GM12878 (cell line): Measurements from ENCODE around the gene APOM. TPM values are rescaled to one million over a fixed set of nuclear protein-coding genes. Genes with fewer than 3 reads are reported as not detected.

Source experiments
- ATAC-seq: fragments of 200-7000 bp; cut with Tn5 transposase; 3 replicates; pipeline ENCODE4 v1.9.1; 2020; ENCODE audit warnings: mild to moderate bottlenecking, moderate library complexity
- BruUV-seq: library from RNA; stranded (reverse); fragments of 400-500 nt; replicated peaks from 2 replicates; lab custom pipeline; 2021; lab: Mats Ljungman, UMichigan
- CTCF ChIA-PET: fragments of 300-600 bp; sonication (Branson Sonifier 250); formaldehyde crosslinking; extraction: SDS; loops from one replicate; lab custom pipeline; 2021; ENCODE audit warnings: inconsistent platforms; lab: Yijun Ruan, JAX
- POLR2A ChIA-PET: fragments of 350-600 bp; formaldehyde crosslinking; extraction: SDS; loops from one replicate; lab custom pipeline; 2021; ENCODE audit warnings: inconsistent platforms; lab: Charles Lee
- RAD21 ChIA-PET: fragments of 300-600 bp; sonication (Branson Sonifier 250); formaldehyde crosslinking; loops from one replicate; lab custom pipeline; 2023; ENCODE audit warnings: antibody characterized with exemption; ENCODE audit not compliant: unreplicated experiment; lab: Charles Lee
- SMC1A ChIA-PET: fragments of 300-600 bp; sonication (Branson Sonifier 250); formaldehyde crosslinking; loops from one replicate; lab custom pipeline; 2023; ENCODE audit not compliant: unreplicated experiment, uncharacterized antibody; lab: Charles Lee
- DNase-seq: peaks from one replicate; pipeline ENCODE4 v3.0.0-alpha.2; 2011; ENCODE audit warnings: low read depth, low spot score
- FAIRE-seq: peaks from 3 replicates; lab custom pipeline; 2011; peaks lifted over from hg19 to GRCh38; lab: Jason Lieb, UNC
- H2AFZ ChIP-seq: 2 replicates; pipeline ENCODE4 v1.6.0; 2011; ENCODE audit warnings: low read depth, low read length, control low read depth; ENCODE audit not compliant: control insufficient read depth
- H3K27ac ChIP-seq: 2 replicates; pipeline ENCODE4 v1.5.1; 2011; ENCODE audit warnings: control low read depth; ENCODE audit not compliant: control insufficient read depth, insufficient read depth
- H3K27me3 ChIP-seq, 2 experiments: replicated peaks in 1 of 2; 2 replicates each; pipeline versions ENCODE4 v1.6.0 to v1.6.1; 2011; ENCODE audit warnings: low read length in 1 of 2; ENCODE audit not compliant: control insufficient read depth in 2 of 2, insufficient read depth in 2 of 2
- H3K36me3 ChIP-seq, 2 experiments: 2 replicates each; pipeline ENCODE4 v1.5.1; 2011; ENCODE audit warnings: low read length in 1 of 2; ENCODE audit not compliant: control insufficient read depth in 2 of 2, insufficient read depth in 2 of 2
- H3K4me1 ChIP-seq: 2 replicates; pipeline ENCODE4 v1.6.1; 2011; ENCODE audit warnings: mild to moderate bottlenecking, low read length, moderate library complexity, mixed read lengths; ENCODE audit not compliant: control insufficient read depth, insufficient read depth
- H3K4me2 ChIP-seq: 2 replicates; pipeline ENCODE4 v1.6.0; 2011; ENCODE audit warnings: control low read depth; ENCODE audit not compliant: control insufficient read depth, insufficient read depth
- H3K4me3 ChIP-seq: fragments of 200-600 bp; sonication (generic); 2 replicates; pipeline ENCODE4 v1.5.1; 2016
- H3K79me2 ChIP-seq: 2 replicates; pipeline ENCODE4 v1.6.0; 2011; ENCODE audit warnings: low read length; ENCODE audit not compliant: control insufficient read depth, insufficient read depth
- H3K9ac ChIP-seq: 2 replicates; pipeline ENCODE4 v1.8.0; 2011; ENCODE audit warnings: low read length, control low read depth, mixed read lengths; ENCODE audit not compliant: control insufficient read depth, insufficient read depth
- H3K9me3 ChIP-seq: replicated peaks from 3 replicates; pipeline ENCODE4 v1.5.1; 2011; ENCODE audit warnings: mild to moderate bottlenecking, low read length; ENCODE audit not compliant: control insufficient read depth, insufficient read depth
- H4K20me1 ChIP-seq: 2 replicates; pipeline ENCODE4 v1.6.0; 2011; ENCODE audit not compliant: control insufficient read depth, insufficient read depth
- ASH2L ChIP-seq: fragments of 300-600, 200-600 bp; sonication (generic); IDR thresholded peaks from 2 replicates; pipeline ENCODE4 v1.6.1; 2017; ENCODE audit warnings: low read depth, mild to moderate bottlenecking, borderline replicate concordance
- BACH1 ChIP-seq: fragments of 450-650 bp; IDR thresholded peaks from 2 replicates; pipeline ENCODE4 v1.6.1; 2017; ENCODE audit warnings: mild to moderate bottlenecking, borderline replicate concordance
- CBX3 ChIP-seq: fragments of 200-600 bp; sonication (generic); IDR thresholded peaks from 2 replicates; pipeline ENCODE4 v1.6.1; 2016; ENCODE audit warnings: low read depth, borderline replicate concordance
- CHD4 ChIP-seq: fragments of 200-600 bp; sonication (generic); IDR thresholded peaks from 2 replicates; pipeline ENCODE4 v1.6.1; 2016; ENCODE audit warnings: mild to moderate bottlenecking
- ETV6 ChIP-seq, 2 experiments: fragments of 450-650 bp in 1 of 2; IDR thresholded peaks in 1 of 2; conservative IDR thresholded peaks in 1 of 2; 2 replicates each; pipeline ENCODE4 v1.6.1; 2014; ENCODE audit warnings: antibody characterized with exemption in 1 of 2, borderline replicate concordance in 1 of 2, low read depth in 1 of 2, mild to moderate bottlenecking in 1 of 2, moderate library complexity in 1 of 2
- FOXM1 ChIP-seq: IDR thresholded peaks from 2 replicates; pipeline ENCODE4 v1.6.1; 2012; ENCODE audit warnings: low read depth, mild to moderate bottlenecking, inconsistent platforms, low read length, moderate library complexity
- KDM1A ChIP-seq: fragments of 200-600 bp; sonication (generic); IDR thresholded peaks from 2 replicates; pipeline ENCODE4 v1.6.1; 2016; ENCODE audit warnings: borderline replicate concordance
- NBN ChIP-seq: fragments of 450-650 bp; IDR thresholded peaks from 2 replicates; pipeline ENCODE4 v1.6.1; 2016
- NFYB ChIP-seq: IDR thresholded peaks from 2 replicates; pipeline ENCODE4 v1.6.1; 2011; ENCODE audit warnings: low read depth, mild to moderate bottlenecking, low read length, improper control_type of control experiment, moderate library complexity; ENCODE audit not compliant: insufficient read depth
- PAX8 ChIP-seq: fragments of 450-650 bp; IDR thresholded peaks from 2 replicates; pipeline ENCODE4 v1.6.1; 2017; ENCODE audit warnings: mild to moderate bottlenecking, moderate library complexity
- SIN3A ChIP-seq: IDR thresholded peaks from 2 replicates; pipeline ENCODE4 v1.6.1; 2012; ENCODE audit warnings: low read depth, low read length, improper control_type of control experiment
- SUPT20H ChIP-seq: IDR thresholded peaks from 2 replicates; pipeline ENCODE4 v1.6.1; 2011; ENCODE audit warnings: low read depth, mild to moderate bottlenecking, low read length, moderate library complexity, borderline replicate concordance; ENCODE audit not compliant: control insufficient read depth
- TCF12 ChIP-seq: IDR thresholded peaks from 2 replicates; pipeline ENCODE4 v1.6.1; 2011; ENCODE audit warnings: low read depth, mild to moderate bottlenecking, low read length
- ZNF384 ChIP-seq: IDR thresholded peaks from 2 replicates; pipeline ENCODE4 v1.6.1; 2012; ENCODE audit warnings: low read depth, mild to moderate bottlenecking, low read length, improper control_type of control experiment, borderline replicate concordance
- ZZZ3 ChIP-seq: IDR thresholded peaks from 2 replicates; pipeline ENCODE4 v1.6.1; 2011; ENCODE audit warnings: low read depth; ENCODE audit not compliant: control insufficient read depth, insufficient read length
- WGBS: methylation state at CpG from one replicate; pipeline ENCODE4 v1.1.6; 2016; ENCODE audit warnings: low lambda C conversion rate; ENCODE audit not compliant: insufficient replicate concordance, insufficient coverage; ENCODE audit errors: missing lambda C conversion rate; 5-methylcytosine and 5-hydroxymethylcytosine counted together
- in situ Hi-C: fragments of 300-500 bp; cut with MboI; formaldehyde crosslinking; loops from 9 replicates; pipeline ENCODE4 v1.14.3; 2018; ENCODE audit warnings: mixed read lengths
- intact Hi-C: fragments of 100-400 bp; cut with micrococcal nuclease; formaldehyde crosslinking; loops from one replicate; pipeline ENCODE4 v1.14.2; 2022; ENCODE audit not compliant: unreplicated experiment
- polyA plus RNA-seq, 11 experiments: library from polyadenylated mRNA; depleted of rRNA in 4 of 11; unstranded in 6 of 11; stranded (reverse) in 5 of 11; fragments of >200 nt; fragmentation: Nextera tagmentation in 4 of 11; fragmentation: Illumina TruSeq in 1 of 11; extraction: Ambion mirVana in 4 of 11; extraction: Trizol in 1 of 11; gene quantifications; 1 replicate in 1 of 11; 2 replicates in 10 of 11; pipeline versions ENCODE4 v1.2.1 to v1.2.3, GENCODE V29; 2011 to 2016; ENCODE audit warnings: inconsistent platforms in 2 of 11, missing spikeins in 2 of 11, low read depth in 1 of 11
- total RNA-seq, 4 experiments: library from RNA; depleted of rRNA in 3 of 4; stranded (reverse); fragments of >200 nt in 3 of 4; fragmentation: Illumina TruSeq in 1 of 4; extraction: Trizol in 1 of 4; gene quantifications; 2 replicates each; pipeline versions ENCODE4 v1.2.1 to v1.2.3, GENCODE V29; 2013 to 2021
- TF ChIP-seq, protein P1 (sequence below): fragments of 450-650 bp; formaldehyde crosslinking; IDR thresholded peaks from 2 replicates; pipeline ENCODE4 v1.4.0; 2020; ENCODE audit warnings: mild to moderate bottlenecking, moderate library complexity
- TF ChIP-seq, protein P2 (sequence below): IDR thresholded peaks from 2 replicates; pipeline ENCODE4 v1.6.1; 2011; ENCODE audit warnings: low read depth, low read length, improper control_type of control experiment, borderline replicate concordance

APOM gene
- total and polyA plus RNA-seq, 10 of the 15 experiments (the other 5 are each of a cell fraction or from before 2014, with no cell fraction given) = 4.0 to 14.1 (median 7.1) TPM

DNA sequence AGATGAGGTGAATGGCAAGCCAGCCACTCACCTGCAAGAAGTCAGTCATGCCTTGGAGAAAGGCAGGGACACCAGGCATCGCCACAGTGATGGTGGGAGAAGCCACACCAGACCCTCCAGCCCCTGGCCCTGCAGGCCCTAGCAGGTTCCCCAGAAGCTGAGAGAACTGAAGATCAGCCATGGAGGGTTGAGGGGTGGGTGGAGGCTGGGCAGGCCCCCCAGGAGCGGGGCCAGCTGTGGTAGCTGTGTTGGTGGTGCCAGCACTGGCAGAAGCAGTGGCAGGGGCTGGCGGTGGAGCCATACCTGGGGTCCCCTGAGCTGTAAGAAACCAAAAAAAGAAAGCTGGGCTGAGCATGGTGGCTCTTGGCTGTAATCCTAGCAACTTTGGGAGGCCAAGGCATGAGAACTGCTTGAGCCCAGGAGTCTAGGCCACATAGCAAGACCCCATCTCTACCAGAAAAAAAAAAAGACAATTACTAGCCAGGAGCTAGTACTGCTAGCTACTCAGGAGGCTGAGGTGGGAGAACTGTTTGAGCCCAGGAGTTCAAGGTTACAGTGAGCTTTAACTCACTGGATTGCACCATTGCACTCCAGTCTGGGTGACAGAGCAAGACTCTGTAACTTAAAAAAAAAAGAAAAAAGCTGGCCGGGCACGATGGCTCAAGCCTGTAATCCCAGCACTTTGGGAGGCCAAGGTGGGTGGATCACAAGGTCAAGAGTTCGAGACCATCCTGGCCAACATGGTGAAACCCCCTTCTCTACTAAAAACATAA, 12.7 kb upstream of the APOM start:
- RAD21 ChIA-PET = interaction anchor here (0.5 kb wide), 1 partner anchor 29 kb away, joined by 3 read pairs; no protein-coding TSS in a partner anchor
- DNase-seq (no peak), ATAC-seq (no peak), FAIRE-seq (no peak)
- Histone ChIP-seq H3K4me2 (no peak overlapping the region), H3K4me1 (no peaks in the 10 kb centered on the region), H2AFZ (no peak overlapping the region), H3K79me2 (no peaks in the 10 kb centered on the region), H3K4me3 (no peak overlapping the region), H3K9me3 (no peaks in the 10 kb centered on the region), H3K9ac (no peak overlapping the region), H3K27ac (no peak overlapping the region), H3K36me3 (peaks cover 31 to 50% of the 10 kb centered on the region in 2 experiments), H3K27me3 (no peaks in the 10 kb centered on the region), H4K20me1 (no peaks in the 10 kb centered on the region)
- 97% methylated on average over 6 of the region's 6 CpGs for WGBS
- POLR2A ChIA-PET = interaction anchor here (1.0 to 1.3 kb wide), 2 partner anchors 10 to 93 kb away, joined by 4 to 5 read pairs; partner anchors contain the start of gene BAG6
- intact Hi-C loops (no loop called here), in situ Hi-C loops (no loop called here)
- TF ChIP-seq SUPT20H = no peak
- no peak for TF ChIP-seq FOXM1
- TF ChIP-seq ETV6 (conservative IDR thresholded peaks at IDR 0.05 in 1 of 2, IDR thresholded peaks at IDR 0.05 in 1 of 2; ENCODE audit: borderline replicate concordance in 1 of 2, low read depth in 1 of 2) = no peak
- TF ChIP-seq SIN3A = no peak
- TF ChIP-seq NFYB = no peak
- TF ChIP-seq TCF12 = no peak
- TF ChIP-seq, protein P1, sequence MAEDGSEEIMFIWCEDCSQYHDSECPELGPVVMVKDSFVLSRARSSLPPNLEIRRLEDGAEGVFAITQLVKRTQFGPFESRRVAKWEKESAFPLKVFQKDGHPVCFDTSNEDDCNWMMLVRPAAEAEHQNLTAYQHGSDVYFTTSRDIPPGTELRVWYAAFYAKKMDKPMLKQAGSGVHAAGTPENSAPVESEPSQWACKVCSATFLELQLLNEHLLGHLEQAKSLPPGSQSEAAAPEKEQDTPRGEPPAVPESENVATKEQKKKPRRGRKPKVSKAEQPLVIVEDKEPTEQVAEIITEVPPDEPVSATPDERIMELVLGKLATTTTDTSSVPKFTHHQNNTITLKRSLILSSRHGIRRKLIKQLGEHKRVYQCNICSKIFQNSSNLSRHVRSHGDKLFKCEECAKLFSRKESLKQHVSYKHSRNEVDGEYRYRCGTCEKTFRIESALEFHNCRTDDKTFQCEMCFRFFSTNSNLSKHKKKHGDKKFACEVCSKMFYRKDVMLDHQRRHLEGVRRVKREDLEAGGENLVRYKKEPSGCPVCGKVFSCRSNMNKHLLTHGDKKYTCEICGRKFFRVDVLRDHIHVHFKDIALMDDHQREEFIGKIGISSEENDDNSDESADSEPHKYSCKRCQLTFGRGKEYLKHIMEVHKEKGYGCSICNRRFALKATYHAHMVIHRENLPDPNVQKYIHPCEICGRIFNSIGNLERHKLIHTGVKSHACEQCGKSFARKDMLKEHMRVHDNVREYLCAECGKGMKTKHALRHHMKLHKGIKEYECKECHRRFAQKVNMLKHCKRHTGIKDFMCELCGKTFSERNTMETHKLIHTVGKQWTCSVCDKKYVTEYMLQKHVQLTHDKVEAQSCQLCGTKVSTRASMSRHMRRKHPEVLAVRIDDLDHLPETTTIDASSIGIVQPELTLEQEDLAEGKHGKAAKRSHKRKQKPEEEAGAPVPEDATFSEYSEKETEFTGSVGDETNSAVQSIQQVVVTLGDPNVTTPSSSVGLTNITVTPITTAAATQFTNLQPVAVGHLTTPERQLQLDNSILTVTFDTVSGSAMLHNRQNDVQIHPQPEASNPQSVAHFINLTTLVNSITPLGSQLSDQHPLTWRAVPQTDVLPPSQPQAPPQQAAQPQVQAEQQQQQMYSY (CRISPR knock-in tag) = no peak
- TF ChIP-seq CHD4 = no peak
- TF ChIP-seq ASH2L = no peak
- no peak for TF ChIP-seq ZNF384
- no peak for TF ChIP-seq BACH1
- no peak for TF ChIP-seq KDM1A
- TF ChIP-seq NBN = no peak
- no peak for TF ChIP-seq CBX3
- TF ChIP-seq, protein P2, sequence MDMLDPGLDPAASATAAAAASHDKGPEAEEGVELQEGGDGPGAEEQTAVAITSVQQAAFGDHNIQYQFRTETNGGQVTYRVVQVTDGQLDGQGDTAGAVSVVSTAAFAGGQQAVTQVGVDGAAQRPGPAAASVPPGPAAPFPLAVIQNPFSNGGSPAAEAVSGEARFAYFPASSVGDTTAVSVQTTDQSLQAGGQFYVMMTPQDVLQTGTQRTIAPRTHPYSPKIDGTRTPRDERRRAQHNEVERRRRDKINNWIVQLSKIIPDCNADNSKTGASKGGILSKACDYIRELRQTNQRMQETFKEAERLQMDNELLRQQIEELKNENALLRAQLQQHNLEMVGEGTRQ = no peak
- TF ChIP-seq ZZZ3 = no peak
- no peak for TF ChIP-seq PAX8
- no TSS peak for BruUV-seq
- SMC1A ChIA-PET = interaction anchor here (0.6 to 1.8 kb wide), 2 partner anchors 9 to 20 kb away, joined by 3 to 10 read pairs; partner anchors contain the start of gene BAG6
- CTCF ChIA-PET = no interaction called here
